SK-N-SH treated with all-trans-retinoic acid at 6 μM for 48 hours (cell line): ENCODE measurements around the gene PHF21B.
"Not testable (repeated sequence)": the region's sequence is repeated elsewhere in the genome, so short reads cannot be mapped to it uniquely, and the experiment has no call there.

ENCODE experiments used
- ATAC-seq: fragments of 200-7000 bp; cut with Tn5 transposase; 3 replicates; pipeline ENCODE4 v1.9.1; 2020; ENCODE audit warnings: mild to moderate bottlenecking, moderate library complexity
- ARNTL ChIP-seq: fragments of 450-650 bp; formaldehyde crosslinking; IDR thresholded peaks from 2 replicates; pipeline ENCODE4 v1.5.0; 2020; ENCODE audit warnings: low read depth, mild to moderate bottlenecking, moderate library complexity, borderline replicate concordance
- BACH2 ChIP-seq: fragments of 250-450 bp; sonication (Bioruptor Pico); IDR thresholded peaks from 2 replicates; pipeline ENCODE4 v1.9.0; 2021; ENCODE audit warnings: mild to moderate bottlenecking, borderline replicate concordance
- CREB5 ChIP-seq: fragments of 250-450 bp; sonication (Bioruptor Pico); IDR thresholded peaks from 2 replicates; pipeline ENCODE4 v1.5.1; 2020; ENCODE audit warnings: low read depth, mild to moderate bottlenecking, moderate library complexity
- CSDC2 ChIP-seq: fragments of 250-450 bp; sonication (Bioruptor Pico); IDR thresholded peaks from 2 replicates; pipeline ENCODE4 v1.5.0; 2020; ENCODE audit warnings: mild to moderate bottlenecking, moderate library complexity
- CSRNP3 ChIP-seq: fragments of 250-450 bp; sonication (Bioruptor Pico); IDR thresholded peaks from 2 replicates; pipeline ENCODE4 v1.5.1; 2021; ENCODE audit warnings: mild to moderate bottlenecking, moderate library complexity
- ESRRG ChIP-seq: fragments of 250-450 bp; sonication (Bioruptor Pico); IDR thresholded peaks from 2 replicates; pipeline ENCODE4 v1.6.1; 2021; ENCODE audit warnings: mild to moderate bottlenecking
- GLIS3 ChIP-seq: fragments of 250-450 bp; sonication (Bioruptor Pico); IDR thresholded peaks from 2 replicates; pipeline ENCODE4 v1.5.0; 2020; ENCODE audit warnings: mild to moderate bottlenecking, moderate library complexity
- OSR1 ChIP-seq: fragments of 250-450 bp; sonication (Bioruptor Pico); IDR thresholded peaks from 2 replicates; pipeline ENCODE4 v1.8.0; 2022; ENCODE audit warnings: moderate library complexity, mild to moderate bottlenecking, inconsistent platforms
- PATZ1 ChIP-seq: fragments of 250-450 bp; sonication (Bioruptor Pico); IDR thresholded peaks from 2 replicates; pipeline ENCODE4 v1.8.0; 2020; ENCODE audit warnings: mild to moderate bottlenecking, moderate library complexity, borderline replicate concordance
- POU6F1 ChIP-seq: fragments of 250-450 bp; sonication (Bioruptor Pico); IDR thresholded peaks from 2 replicates; pipeline ENCODE4 v1.8.0; 2021; ENCODE audit warnings: low read depth, mild to moderate bottlenecking, moderate library complexity, borderline replicate concordance
- PPARA ChIP-seq: fragments of 250-450 bp; sonication (Bioruptor Pico); IDR thresholded peaks from 2 replicates; pipeline ENCODE4 v1.5.0; 2020; ENCODE audit warnings: mild to moderate bottlenecking, borderline replicate concordance
- RARB ChIP-seq: fragments of 250-450 bp; sonication (Bioruptor Pico); IDR thresholded peaks from 2 replicates; pipeline ENCODE4 v1.8.0; 2021; ENCODE audit warnings: mild to moderate bottlenecking, moderate library complexity
- SNAI2 ChIP-seq: fragments of 250-450 bp; sonication (Bioruptor Pico); IDR thresholded peaks from 2 replicates; pipeline ENCODE4 v1.5.0; 2020; ENCODE audit warnings: mild to moderate bottlenecking, moderate library complexity
- TOX ChIP-seq: fragments of 250-450 bp; sonication (Bioruptor Pico); IDR thresholded peaks from 2 replicates; pipeline ENCODE4 v1.8.0; 2021; ENCODE audit warnings: mild to moderate bottlenecking, moderate library complexity, borderline replicate concordance
- TSHZ2 ChIP-seq: fragments of 250-450 bp; sonication (Bioruptor Pico); IDR thresholded peaks from 2 replicates; pipeline ENCODE4 v1.5.0; 2020; ENCODE audit warnings: mild to moderate bottlenecking, moderate library complexity
- ZC3H10 ChIP-seq: fragments of 250-450 bp; sonication (Bioruptor Pico); IDR thresholded peaks from 2 replicates; pipeline ENCODE4 v1.5.1; 2021; ENCODE audit warnings: mild to moderate bottlenecking, moderate library complexity
- ZFP3 ChIP-seq: fragments of 250-450 bp; sonication (Bioruptor Pico); IDR thresholded peaks from 2 replicates; pipeline ENCODE4 v1.5.0; 2020; ENCODE audit warnings: mild to moderate bottlenecking, moderate library complexity
- ZFP30 ChIP-seq: fragments of 450-650 bp; formaldehyde crosslinking; IDR thresholded peaks from 2 replicates; pipeline ENCODE4 v1.5.0; 2022; ENCODE audit warnings: mild to moderate bottlenecking, moderate library complexity
- ZNF70 ChIP-seq: fragments of 450-650 bp; formaldehyde crosslinking; IDR thresholded peaks from 2 replicates; pipeline ENCODE4 v1.5.0; 2020; ENCODE audit warnings: mild to moderate bottlenecking, moderate library complexity
- ZNF8 ChIP-seq: fragments of 450-650 bp; formaldehyde crosslinking; IDR thresholded peaks from 2 replicates; pipeline ENCODE4 v1.5.0; 2020; ENCODE audit warnings: mild to moderate bottlenecking, moderate library complexity

PHF21B gene

GRCh38 chr22:44924098-44924497 lies 85.7 kb downstream of the PHF21B start (continued):
- TF ChIP-seq SNAI2 (CRISPR knock-in tag) (no peak), CREB5 (CRISPR knock-in tag) (no peak), ESRRG (CRISPR knock-in tag) (no peak), TOX (CRISPR knock-in tag) (no peak), ZNF70 (CRISPR knock-in tag) (no peak), CSDC2 (CRISPR knock-in tag) (no peak), TSHZ2 (no peak), ZNF8 (CRISPR knock-in tag) (no peak), ARNTL (CRISPR knock-in tag) (no peak)

- ATAC-seq = not testable (repeated sequence)
Observed at GRCh38 chr22:44921766-44922165, 88.0 kb downstream of the PHF21B start.

GRCh38 chr22:44920183-44920582 lies 89.6 kb downstream of the PHF21B start:
- TF ChIP-seq ZC3H10 (CRISPR knock-in tag) = no peak
- no peak for TF ChIP-seq CREB5 (CRISPR knock-in tag)
- no peak for TF ChIP-seq CSDC2 (CRISPR knock-in tag)
- TF ChIP-seq PATZ1 (CRISPR knock-in tag) = no peak
- TF ChIP-seq ZFP30 = no peak
- no peak for TF ChIP-seq ZFP3 (CRISPR knock-in tag)
- ATAC-seq = no peak

GRCh38 chr22:44919691-44920090 lies 90.1 kb downstream of the PHF21B start:
- no peak for ATAC-seq
- TF ChIP-seq ARNTL (CRISPR knock-in tag) (no peak), RARB (CRISPR knock-in tag) (no peak), ZFP30 (no peak), TSHZ2 (no peak), ZNF70 (CRISPR knock-in tag) (no peak)

- ATAC-seq = no peak
- TF ChIP-seq ARNTL (CRISPR knock-in tag) (no peak), OSR1 (CRISPR knock-in tag) (no peak), CSRNP3 (CRISPR knock-in tag) (no peak), BACH2 (no peak), ZFP3 (CRISPR knock-in tag) (no peak), ZC3H10 (CRISPR knock-in tag) (no peak), ESRRG (CRISPR knock-in tag) (no peak), PPARA (CRISPR knock-in tag) (no peak), GLIS3 (CRISPR knock-in tag) (no peak), TOX (CRISPR knock-in tag) (no peak), RARB (CRISPR knock-in tag) (no peak), POU6F1 (no peak)
Observed at GRCh38 chr22:44918925-44919392, 90.8 kb downstream of the PHF21B start.
